PC-3 (cell line): ENCODE measurements around the gene TC2N. TPM values are rescaled to one million over a fixed set of nuclear protein-coding genes. Genes with fewer than 3 reads are reported as not detected.

Experiments
- ATAC-seq: fragments of 200-7000 bp; cut with Tn5 transposase; 2 replicates; pipeline ENCODE4 v1.9.1; 2020; ENCODE audit warnings: mild to moderate bottlenecking, moderate library complexity
- BruUV-seq: library from RNA; stranded (reverse); fragments of 400-500 nt; replicated peaks from 2 replicates; lab custom pipeline; 2021; lab: Mats Ljungman, UMichigan
- CTCF ChIA-PET: fragments of 300-600 bp; sonication (Branson Sonifier 250); formaldehyde crosslinking; loops from one replicate; lab custom pipeline; 2022; ENCODE audit warnings: antibody characterized with exemption; lab: Charles Lee
- POLR2A ChIA-PET: fragments of 300-600 bp; sonication (Branson Sonifier 250); formaldehyde crosslinking; loops from one replicate; lab custom pipeline; 2022; ENCODE audit warnings: antibody characterized with exemption; ENCODE audit not compliant: unreplicated experiment; lab: Charles Lee
- DNase-seq: peaks from one replicate; pipeline ENCODE4 v3.0.0-alpha.2; 2015
- H2AFZ ChIP-seq: fragments of 300-600 bp; sonication (generic); 2 replicates; pipeline ENCODE4 v1.6.0; 2016; ENCODE audit warnings: antibody characterized with exemption, low read length
- H3F3A ChIP-seq: fragments of 300-600 bp; sonication (generic); one replicate; pipeline ENCODE4 v1.6.0; 2017; ENCODE audit warnings: antibody characterized with exemption, low read length, control low read depth, mild to moderate bottlenecking; ENCODE audit not compliant: unreplicated experiment
- H3K27ac ChIP-seq: fragments of 300-600 bp; sonication (generic); 2 replicates; pipeline ENCODE4 v1.5.1; 2016; ENCODE audit warnings: mild to moderate bottlenecking, low read length
- H3K27me3 ChIP-seq: fragments of 300-600 bp; sonication (generic); 2 replicates; pipeline ENCODE4 v1.6.1; 2016; ENCODE audit warnings: low read length, mixed read lengths
- H3K36me3 ChIP-seq: fragments of 300-600 bp; sonication (generic); 2 replicates; pipeline ENCODE4 v1.6.1; 2016; ENCODE audit warnings: low read depth, mixed run types, low read length, mixed read lengths
- H3K4me1 ChIP-seq: fragments of 300-600 bp; sonication (generic); 2 replicates; pipeline ENCODE4 v1.5.1; 2016; ENCODE audit warnings: low read length; ENCODE audit not compliant: insufficient read depth
- H3K4me2 ChIP-seq: fragments of 300-600 bp; sonication (generic); 2 replicates; pipeline ENCODE4 v1.6.0; 2016; ENCODE audit warnings: low read length
- H3K4me3 ChIP-seq: fragments of 300-600 bp; sonication (generic); 2 replicates; pipeline ENCODE4 v1.5.1; 2016; ENCODE audit warnings: mild to moderate bottlenecking, low read length, mixed read lengths
- H3K79me2 ChIP-seq: fragments of 300-600 bp; sonication (generic); 2 replicates; pipeline ENCODE4 v1.6.1; 2017; ENCODE audit warnings: low read length, mixed read lengths
- H3K9ac ChIP-seq: fragments of 300-600 bp; sonication (generic); 2 replicates; pipeline ENCODE4 v1.6.0; 2016; ENCODE audit warnings: mild to moderate bottlenecking, low read length
- H3K9me2 ChIP-seq: fragments of 300-600 bp; sonication (generic); replicated peaks from 2 replicates; pipeline ENCODE4 v1.6.1; 2016; ENCODE audit warnings: mixed run types, low read length, mixed read lengths
- H3K9me3 ChIP-seq: fragments of 300-600 bp; sonication (generic); 2 replicates; pipeline ENCODE4 v1.6.1; 2016; ENCODE audit warnings: low read length, mixed read lengths
- H4K20me1 ChIP-seq: fragments of 300-600 bp; sonication (generic); 2 replicates; pipeline ENCODE4 v1.6.1; 2016; ENCODE audit warnings: low read length, mixed read lengths
- EZH2 ChIP-seq: fragments of 300-600 bp; sonication (generic); IDR thresholded peaks from one replicate; pipeline ENCODE4 v1.6.1; 2017; ENCODE audit warnings: antibody characterized with exemption, mild to moderate bottlenecking, low read length; ENCODE audit not compliant: unreplicated experiment
- EZH2phosphoT487 ChIP-seq: fragments of 300-600 bp; sonication (generic); IDR thresholded peaks from 2 replicates; pipeline ENCODE4 v1.6.1; 2018; ENCODE audit warnings: mild to moderate bottlenecking, antibody characterized with exemption, low read length, borderline replicate concordance
- intact Hi-C: fragments of 100-400 bp; cut with micrococcal nuclease; formaldehyde crosslinking; loops from 2 replicates; pipeline ENCODE4 v1.9.0; 2023
- total RNA-seq: library from RNA; depleted of rRNA; stranded (reverse); fragments of >200 nt; gene quantifications from 2 replicates; pipeline ENCODE4 v1.2.3, GENCODE V29; 2014
- TF ChIP-seq, protein P1 (sequence below): fragments of 300-600 bp; sonication (generic); conservative IDR thresholded peaks from 2 replicates; pipeline ENCODE4 v1.5.1; 2017; ENCODE audit warnings: antibody characterized with exemption, low read depth, mild to moderate bottlenecking, low read length

TC2N gene
- total RNA-seq, 1 experiment from 2014 or later = 6.2 TPM

GRCh38 chr14:91878274-91878673 is 10.9 kb upstream of the TC2N start:
- H2AFZ ChIP-seq = no peak overlapping the region
- H3K9me2 ChIP-seq = no peaks in the 10 kb centered on the region
- H3K4me3 ChIP-seq = no peak overlapping the region
- TF ChIP-seq, protein P1, sequence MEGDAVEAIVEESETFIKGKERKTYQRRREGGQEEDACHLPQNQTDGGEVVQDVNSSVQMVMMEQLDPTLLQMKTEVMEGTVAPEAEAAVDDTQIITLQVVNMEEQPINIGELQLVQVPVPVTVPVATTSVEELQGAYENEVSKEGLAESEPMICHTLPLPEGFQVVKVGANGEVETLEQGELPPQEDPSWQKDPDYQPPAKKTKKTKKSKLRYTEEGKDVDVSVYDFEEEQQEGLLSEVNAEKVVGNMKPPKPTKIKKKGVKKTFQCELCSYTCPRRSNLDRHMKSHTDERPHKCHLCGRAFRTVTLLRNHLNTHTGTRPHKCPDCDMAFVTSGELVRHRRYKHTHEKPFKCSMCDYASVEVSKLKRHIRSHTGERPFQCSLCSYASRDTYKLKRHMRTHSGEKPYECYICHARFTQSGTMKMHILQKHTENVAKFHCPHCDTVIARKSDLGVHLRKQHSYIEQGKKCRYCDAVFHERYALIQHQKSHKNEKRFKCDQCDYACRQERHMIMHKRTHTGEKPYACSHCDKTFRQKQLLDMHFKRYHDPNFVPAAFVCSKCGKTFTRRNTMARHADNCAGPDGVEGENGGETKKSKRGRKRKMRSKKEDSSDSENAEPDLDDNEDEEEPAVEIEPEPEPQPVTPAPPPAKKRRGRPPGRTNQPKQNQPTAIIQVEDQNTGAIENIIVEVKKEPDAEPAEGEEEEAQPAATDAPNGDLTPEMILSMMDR = no peak
- TF ChIP-seq EZH2phosphoT487 (no peak), EZH2 (no peak)
- peaks cover 11% of the 10 kb centered on the region for H3K4me1 ChIP-seq
- H3K9me3 ChIP-seq = no peaks in the 10 kb centered on the region
- no peak overlapping the region for H3K27ac ChIP-seq
- no peaks in the 10 kb centered on the region for H3K79me2 ChIP-seq
- no peaks in the 10 kb centered on the region for H3K36me3 ChIP-seq
- H3K4me2 ChIP-seq = no peak overlapping the region
- H3F3A ChIP-seq = no peaks in the 10 kb centered on the region
- ATAC-seq (no peak), DNase-seq (no peak)
- POLR2A ChIA-PET = no interaction called here
- H4K20me1 ChIP-seq = no peaks in the 10 kb centered on the region
- H3K9ac ChIP-seq = no peak overlapping the region
- intact Hi-C loops = no loop called here
- CTCF ChIA-PET = no interaction called here
- no TSS peak for BruUV-seq
- 0 out of 2 replicates have a peak, but pooled peaks cover 7% of the 10 kb centered on the region for H3K27me3 ChIP-seq

DNA sequence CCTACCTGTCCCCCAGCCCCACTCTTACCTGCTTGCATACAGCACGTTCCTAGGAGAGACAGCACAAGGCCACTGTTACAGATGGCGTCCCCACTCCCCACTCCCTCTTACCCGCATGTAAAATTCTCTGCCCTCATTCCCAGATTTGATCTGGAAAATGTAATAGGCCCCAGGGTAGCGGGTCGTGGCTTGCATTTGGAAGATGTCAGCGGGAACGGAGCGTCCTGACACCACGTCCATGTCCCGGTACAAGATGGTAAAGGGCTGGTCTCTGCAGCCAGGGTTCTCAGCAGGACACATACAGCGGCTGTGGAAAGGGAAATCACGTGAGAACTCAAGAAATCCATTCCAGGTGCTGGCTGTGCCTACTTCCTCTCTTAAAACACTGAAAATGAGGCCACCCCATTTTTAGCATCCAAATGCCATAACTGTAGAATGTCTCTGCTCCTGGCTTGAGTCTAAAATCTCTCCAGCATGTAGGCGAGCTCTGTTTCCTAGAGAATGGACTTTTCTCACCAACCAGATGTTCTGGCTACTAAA is 10.1 kb upstream of the TC2N start:
- intact Hi-C loops = no loop called here
- no TSS peak for BruUV-seq
- H3K9me2 ChIP-seq = no peaks in the 10 kb centered on the region
- ATAC-seq (no peak), DNase-seq (no peak)
- no peak overlapping the region for H3K4me3 ChIP-seq
- POLR2A ChIA-PET = no interaction called here
- CTCF ChIA-PET = no interaction called here
- H3K79me2 ChIP-seq = no peaks in the 10 kb centered on the region
- H4K20me1 ChIP-seq = no peaks in the 10 kb centered on the region
- no peak overlapping the region for H2AFZ ChIP-seq
- no peak overlapping the region for H3K4me2 ChIP-seq
- H3F3A ChIP-seq = no peaks in the 10 kb centered on the region
- 0 out of 2 replicates have a peak, but pooled peaks cover 7% of the 10 kb centered on the region for H3K27me3 ChIP-seq
- H3K9me3 ChIP-seq = no peaks in the 10 kb centered on the region
- peaks cover 19% of the 10 kb centered on the region for H3K4me1 ChIP-seq
- no peak for TF ChIP-seq EZH2
- TF ChIP-seq, protein P1 = no peak
- no peak for TF ChIP-seq EZH2phosphoT487
- H3K36me3 ChIP-seq = no peaks in the 10 kb centered on the region
- H3K9ac ChIP-seq = no peak overlapping the region
- no peak overlapping the region for H3K27ac ChIP-seq

DNA sequence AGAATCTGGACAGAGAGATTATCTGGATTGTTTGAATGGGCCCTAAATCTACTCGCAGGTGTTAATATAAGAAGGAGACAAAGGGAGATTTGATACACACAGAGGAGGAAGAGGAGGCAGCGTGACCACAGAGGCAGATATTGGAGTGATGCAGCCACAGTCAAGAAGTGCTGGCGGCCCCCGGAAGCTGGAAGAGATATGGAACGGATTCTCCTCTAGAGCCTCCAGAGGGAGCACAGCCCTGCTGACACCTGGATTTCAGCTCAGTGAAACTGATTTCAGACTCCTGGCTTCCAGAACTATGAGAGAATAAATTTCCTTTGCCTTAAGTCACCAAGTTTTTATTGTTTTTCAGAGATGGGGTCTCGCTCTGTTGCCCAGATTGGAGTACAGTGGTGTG is 9.2 kb upstream of the TC2N start:
- ATAC-seq (no peak), DNase-seq (no peak)
- POLR2A ChIA-PET = no interaction called here
- Histone ChIP-seq H3F3A (no peaks in the 10 kb centered on the region), H3K4me3 (no peak overlapping the region), H3K79me2 (no peaks in the 10 kb centered on the region), H3K36me3 (no peaks in the 10 kb centered on the region), H3K4me1 (peaks cover 27% of the 10 kb centered on the region), H3K9ac (no peak overlapping the region), H3K4me2 (no peak overlapping the region), H3K9me2 (no peaks in the 10 kb centered on the region), H2AFZ (no peak overlapping the region), H3K27ac (no peak overlapping the region), H3K27me3 (0 out of 2 replicates have a peak, but pooled peaks cover 7% of the 10 kb centered on the region), H4K20me1 (no peaks in the 10 kb centered on the region), H3K9me3 (no peaks in the 10 kb centered on the region)
- no TSS peak for BruUV-seq
- CTCF ChIA-PET = no interaction called here
- TF ChIP-seq EZH2 (no peak), EZH2phosphoT487 (no peak)
- TF ChIP-seq, protein P1 = no peak
- intact Hi-C loops = no loop called here
